ENCODE measurements around the gene SULT2B1.
"Not testable (repeated sequence)": the region's sequence is repeated elsewhere in the genome, so short reads cannot be mapped to it uniquely, and the experiment has no call there.

The SULT2B1 gene

GRCh38 chr19:48551437-48552302, at the start of gene SULT2B1:
SULT2B1 (plus strand) TSS chr19:48552172; CDS start chr19:48552253, 81 bp downstream.
- no peak for DNase-seq (ENCODE audit: low read depth)

DNA sequence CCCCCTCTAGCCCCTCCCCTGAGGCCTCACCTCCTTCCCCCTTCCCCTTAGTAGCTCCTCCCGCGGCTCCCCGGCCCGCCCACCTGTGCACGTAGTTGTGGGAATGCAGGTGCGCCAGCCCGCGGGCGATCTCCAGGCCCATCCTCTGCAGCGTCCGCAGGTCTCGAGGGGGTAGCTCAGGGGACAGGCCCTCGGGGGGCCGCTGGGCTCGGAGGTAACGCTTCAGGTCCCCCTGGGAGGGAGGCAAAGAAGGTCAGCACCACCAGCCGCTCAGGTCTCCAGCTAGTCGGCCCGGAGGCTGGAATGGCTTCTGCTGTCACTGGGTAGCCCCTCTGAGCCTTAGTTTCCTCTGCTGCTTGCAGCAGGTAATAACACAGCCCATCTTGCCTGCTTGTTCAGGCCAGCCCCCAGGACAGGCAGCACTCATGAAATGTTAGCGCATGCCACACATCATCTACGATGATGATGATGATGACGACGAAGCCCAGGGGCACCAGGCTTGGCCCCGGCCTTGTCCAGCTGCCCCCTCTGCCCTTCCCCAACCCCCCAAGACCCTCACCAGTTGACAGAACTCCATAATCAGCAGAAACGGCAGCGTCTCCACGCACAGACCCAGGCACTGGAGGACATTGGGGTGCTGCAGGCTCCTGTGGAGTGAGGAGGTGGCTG, 49.5 kb upstream of the SULT2B1 start:
- DNase-seq (ENCODE audit: low read depth): no peak

DNA sequence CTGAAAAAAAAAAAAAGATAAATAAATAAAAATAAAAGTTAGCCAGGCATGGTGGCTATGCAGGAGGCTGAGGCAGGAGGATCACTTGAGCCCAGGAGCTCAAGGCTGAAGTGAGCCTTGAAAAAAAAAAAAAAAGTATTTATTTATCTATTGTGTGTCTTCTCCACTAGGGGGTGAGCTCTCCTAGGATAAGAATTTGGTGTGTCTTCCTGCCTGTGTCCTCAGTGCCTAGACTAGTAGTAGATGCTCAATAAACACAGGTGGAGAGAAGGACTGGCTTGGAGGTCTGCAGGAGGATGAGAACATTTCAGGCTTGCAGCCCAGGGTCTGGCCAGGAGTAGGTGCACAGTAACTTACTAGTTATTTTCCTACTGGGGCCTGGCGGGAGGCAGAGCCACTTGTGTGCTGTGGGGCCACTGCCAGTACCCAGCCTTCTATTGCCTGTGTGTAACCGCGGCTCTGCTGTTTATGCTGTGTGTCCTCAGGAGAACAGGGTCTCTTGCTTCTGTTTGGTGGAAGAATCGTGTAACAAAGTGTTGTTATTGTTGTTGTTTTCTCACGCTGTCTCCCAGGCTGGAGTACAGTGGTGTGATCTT, 45.7 kb upstream of the SULT2B1 start:
- DNase-seq (ENCODE audit: low read depth): no peak

DNA sequence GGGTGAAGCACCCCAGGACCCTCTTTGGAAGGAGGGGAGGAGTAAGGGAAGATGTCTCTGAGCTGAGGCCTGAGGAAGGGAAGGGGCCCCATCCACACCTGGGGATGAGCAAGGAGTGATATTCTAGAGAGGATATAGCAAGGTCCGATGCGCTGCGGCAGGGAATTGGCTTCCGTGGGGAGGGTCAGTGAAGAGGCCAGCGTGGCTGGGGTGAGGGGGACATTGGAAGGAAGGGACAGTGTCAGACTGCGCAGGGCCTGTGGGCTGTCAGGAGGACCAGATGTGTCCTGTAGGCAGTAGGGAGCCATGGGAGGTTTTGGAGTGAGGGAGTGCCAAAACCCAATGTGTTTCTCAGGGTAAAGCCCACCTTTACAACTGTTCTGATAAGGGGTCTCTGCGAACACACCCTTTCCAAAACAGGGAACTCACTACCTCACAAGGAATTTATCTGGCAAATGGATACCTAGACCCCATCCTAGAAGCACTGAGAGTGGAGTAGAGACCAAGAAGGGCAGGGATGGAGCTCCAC, 44.0 kb upstream of the SULT2B1 start:
- no peak for DNase-seq (ENCODE audit: low read depth)

DNA sequence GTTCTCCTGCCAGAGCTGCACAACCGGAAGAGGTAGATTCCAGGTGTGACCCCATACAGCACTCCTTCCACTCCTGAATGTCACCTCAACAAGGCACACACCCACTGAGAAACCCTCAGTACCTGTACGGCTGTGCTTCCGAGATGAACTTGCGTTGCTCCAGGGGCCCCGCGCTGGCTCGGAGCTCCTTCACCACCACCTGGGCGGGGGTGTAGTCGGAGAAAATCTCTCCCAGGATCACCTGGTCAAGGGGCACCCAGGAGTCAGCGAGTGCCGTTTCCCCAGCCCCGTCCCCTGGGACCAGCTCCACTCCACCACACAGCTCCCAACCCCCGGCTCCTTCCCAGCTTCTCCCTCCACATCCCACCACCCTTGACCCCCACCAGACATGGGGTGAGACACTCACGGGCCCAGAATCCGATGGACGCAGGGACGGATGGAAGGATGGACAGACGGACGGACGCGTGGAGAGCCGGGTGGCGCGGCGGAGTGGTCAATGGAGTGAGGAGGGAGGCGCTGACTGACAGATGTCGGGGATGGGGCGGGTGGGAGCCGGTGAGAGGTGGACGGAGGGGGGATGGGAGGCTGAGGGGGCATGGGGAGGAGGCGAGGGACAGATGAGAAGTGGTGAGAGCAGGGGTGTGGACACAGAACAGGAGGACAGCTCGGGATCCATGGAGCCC, 43.1 kb upstream of the SULT2B1 start:
- no peak for DNase-seq (ENCODE audit: low read depth)

GRCh38 chr19:48509467-48510194, 42.3 kb upstream of the SULT2B1 start:
- DNase-seq (ENCODE audit: low read depth): no peak

DNA sequence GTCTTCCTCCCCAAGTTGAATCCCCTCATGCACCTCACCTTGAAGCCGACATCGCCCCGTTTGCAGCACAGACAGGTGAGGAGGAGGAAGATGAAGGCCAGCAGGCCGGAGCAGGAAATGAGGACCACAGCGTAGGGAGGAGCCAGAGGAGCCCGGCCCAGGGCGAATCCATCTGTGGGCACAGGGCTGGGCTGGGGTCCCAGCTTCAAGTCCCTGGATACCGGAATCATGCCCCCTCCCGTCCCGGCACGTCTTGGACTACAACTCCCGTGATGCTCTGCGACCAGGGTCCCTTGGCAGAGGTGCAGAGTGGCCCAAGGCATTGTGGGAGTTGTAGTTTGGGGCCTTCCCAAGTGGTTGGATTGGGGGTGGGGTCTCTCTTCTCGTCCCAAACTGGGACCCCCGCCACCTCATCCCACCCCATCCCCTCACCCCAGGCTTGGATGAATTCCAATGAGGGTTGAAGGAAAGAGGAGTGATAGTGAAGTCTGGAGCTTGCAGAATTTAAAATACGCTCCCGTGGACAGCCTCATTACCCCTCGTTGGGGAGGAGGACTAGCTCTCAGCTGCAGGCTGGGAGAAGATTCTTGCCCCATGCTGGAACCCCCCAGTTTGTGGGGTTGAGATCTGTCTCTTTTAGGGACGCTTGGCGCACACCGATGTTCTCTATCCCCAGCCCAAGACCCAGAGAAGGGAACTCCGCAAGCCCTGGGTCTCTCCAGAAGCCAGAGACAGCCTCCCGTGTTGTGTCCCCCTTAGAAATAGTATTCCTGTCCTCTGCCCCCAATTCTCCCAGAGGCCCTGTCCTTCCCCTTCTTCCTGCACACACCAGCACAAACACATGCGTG, 41.3 kb upstream of the SULT2B1 start:
- DNase-seq (ENCODE audit: low read depth): peak; percentile 69

- no peak for DNase-seq (ENCODE audit: low read depth)
Observed at GRCh38 chr19:48511321-48511731, 40.6 kb upstream of the SULT2B1 start.

DNA sequence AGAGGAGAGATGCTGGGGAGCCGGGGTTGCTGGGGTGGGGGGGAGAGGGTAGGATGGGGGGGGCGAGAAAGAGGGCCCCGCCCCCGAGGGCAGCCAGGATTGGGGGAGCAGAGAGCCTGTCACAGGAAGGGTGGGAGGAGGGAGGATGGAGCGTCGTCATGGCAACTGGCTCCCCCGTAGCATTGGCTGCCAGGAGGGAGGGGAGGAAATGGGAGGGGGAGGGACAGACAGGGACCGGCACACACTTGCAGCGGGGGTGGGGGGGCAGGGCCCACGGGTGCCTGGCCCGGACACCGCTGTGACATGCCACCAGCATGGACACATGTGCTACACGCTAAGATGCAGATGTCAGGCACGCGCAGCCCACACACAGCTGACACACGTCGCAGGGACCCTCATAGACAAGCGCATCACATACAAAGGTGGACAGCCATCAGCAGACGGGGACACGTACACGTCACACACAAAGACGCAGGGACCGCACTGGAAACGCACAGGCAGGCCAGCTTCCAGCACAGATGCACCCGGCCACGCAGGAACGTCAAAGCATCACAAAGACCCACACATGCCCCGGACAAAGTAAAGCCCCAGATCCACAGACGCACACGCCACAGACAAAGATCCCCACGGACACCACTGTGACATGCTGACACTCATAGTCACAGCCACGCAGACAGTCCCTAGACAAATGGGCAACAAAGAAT, 40.0 kb upstream of the SULT2B1 start, which contains the start of gene LMTK3:
TSS of gene LMTK3 (minus strand) at position 36 of the 704 bp plus-strand sequence. CDS start 259 bp downstream, outside the sequence.
- peak; percentile 61 for DNase-seq (ENCODE audit: low read depth)

- no peak for DNase-seq (ENCODE audit: low read depth)
Observed at GRCh38 chr19:48512504-48513288, 39.3 kb upstream of the SULT2B1 start.

- peak; percentile 46 for DNase-seq (ENCODE audit: low read depth)
Observed at GRCh38 chr19:48513289-48514122, 38.5 kb upstream of the SULT2B1 start.

GRCh38 chr19:48514123-48514458, 37.9 kb upstream of the SULT2B1 start:
- no peak for DNase-seq (ENCODE audit: low read depth)

DNA sequence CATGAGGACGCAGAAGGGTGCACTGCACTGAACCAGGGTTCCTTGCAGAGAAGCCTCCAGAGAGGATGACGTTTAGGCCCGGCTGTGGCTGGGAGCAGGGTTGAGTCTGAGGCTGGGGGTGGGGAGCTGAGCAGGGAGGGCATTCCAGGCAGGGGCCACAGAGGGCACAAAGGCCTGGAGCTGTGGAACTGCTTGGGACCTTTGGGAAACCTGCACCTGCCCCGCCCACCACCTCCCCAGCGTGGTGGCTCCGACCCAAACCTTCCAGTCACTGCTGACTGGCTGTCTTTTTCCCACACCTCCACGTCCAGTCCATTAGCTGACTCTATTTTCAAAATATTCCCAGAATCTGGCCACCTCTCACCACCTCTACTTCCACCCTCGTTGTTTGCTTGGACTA, 35.4 kb upstream of the SULT2B1 start:
- no peak for DNase-seq (ENCODE audit: low read depth)

DNA sequence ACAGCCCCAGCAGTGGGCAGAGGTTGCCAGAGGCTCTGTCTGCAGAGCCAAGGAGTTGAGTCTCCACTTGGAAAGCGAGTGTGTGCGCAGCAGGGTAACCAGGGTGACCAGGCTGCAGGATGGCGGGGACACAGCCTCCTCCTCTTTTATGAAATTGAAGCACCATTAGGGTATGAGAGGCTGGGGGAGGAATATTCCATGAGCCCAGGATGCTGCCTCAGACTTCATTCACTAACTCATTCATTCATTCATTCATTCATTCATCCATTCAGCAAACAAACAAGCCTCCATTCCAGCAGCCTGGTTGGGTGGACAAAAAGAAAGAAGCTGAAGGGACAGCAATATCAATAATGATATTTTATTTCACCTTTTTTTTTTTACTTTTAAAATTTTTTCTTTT, 33.8 kb upstream of the SULT2B1 start:
- no peak for DNase-seq (ENCODE audit: low read depth)

GRCh38 chr19:48519426-48519825, 32.5 kb upstream of the SULT2B1 start:
- not testable (repeated sequence) for DNase-seq (ENCODE audit: low read depth)

- no peak for DNase-seq (ENCODE audit: low read depth)
Observed at GRCh38 chr19:48520134-48520533, 31.8 kb upstream of the SULT2B1 start.

DNA sequence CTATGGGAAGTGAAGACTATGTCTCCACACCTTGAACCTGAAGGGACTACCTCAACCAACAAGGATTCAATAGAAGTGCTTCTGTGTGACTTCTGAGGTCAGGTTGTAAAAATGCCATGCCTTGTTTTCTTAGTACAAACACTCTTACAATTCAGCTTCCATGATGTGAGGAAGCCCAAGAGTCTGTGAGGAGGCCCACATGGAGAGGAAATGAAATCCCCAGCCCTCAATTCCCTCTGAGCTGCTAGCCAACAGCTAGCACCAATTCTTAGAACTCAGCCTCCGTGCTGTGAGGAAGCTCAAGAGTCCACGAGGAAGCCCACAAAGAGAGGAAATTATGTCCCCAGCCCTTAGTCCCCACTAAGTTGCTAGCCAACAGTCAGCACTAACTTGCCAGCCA, 27.8 kb upstream of the SULT2B1 start:
- no peak for DNase-seq (ENCODE audit: low read depth)

DNA sequence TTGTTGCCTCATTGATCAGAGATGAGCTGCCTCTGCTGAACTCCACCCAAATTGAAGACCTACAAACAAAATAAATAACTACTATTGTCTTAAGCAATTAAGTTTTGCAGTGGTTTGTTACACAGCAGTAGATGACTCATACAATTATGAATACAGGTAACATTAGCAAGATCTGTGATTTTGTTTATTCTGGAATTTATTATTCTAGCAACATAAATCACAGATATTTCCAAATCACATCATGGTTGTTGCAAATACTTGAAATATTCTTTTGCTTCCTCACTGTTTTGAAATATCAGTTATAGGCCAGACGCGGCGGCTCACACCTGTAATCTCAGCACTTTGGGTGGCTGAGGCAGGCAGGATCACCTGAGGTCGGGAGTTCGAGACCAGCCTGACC, 27.2 kb upstream of the SULT2B1 start:
- no peak for DNase-seq (ENCODE audit: low read depth)
